Measurements from ENCODE around the gene DENND1B. TPM values are rescaled to one million over a fixed set of nuclear protein-coding genes. Genes with fewer than 3 reads are reported as not detected.

The DENND1B gene
- polyA plus RNA-seq, 1 donor (not counting 4 experiments of a cell fraction or from before 2014, with no cell fraction given), result 7.6 TPM

DNA sequence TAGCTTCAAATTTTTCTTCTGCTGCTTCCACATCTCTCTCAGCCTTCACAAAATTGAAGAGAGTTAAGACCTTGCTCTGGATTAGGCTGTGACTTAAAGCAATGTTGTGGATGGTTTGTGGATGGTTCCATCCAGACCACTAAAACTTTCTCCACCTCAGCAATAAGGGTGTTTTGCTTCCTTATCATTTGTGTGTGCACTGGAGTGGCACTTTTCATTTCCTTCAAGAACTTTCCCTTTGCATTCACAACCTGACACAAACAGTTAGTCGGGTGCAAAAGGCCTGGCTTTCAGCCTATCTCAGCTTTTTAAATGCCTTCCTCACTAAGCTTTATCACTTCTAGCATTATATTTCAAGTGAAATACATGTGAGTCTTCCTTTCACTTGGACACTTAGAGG lies 30.3 kb downstream of the DENND1B start:
- no peak overlapping the region for H3K4me3 ChIP-seq (ENCODE audit: control insufficient read depth in 2 of 3, extremely low read depth in 1 of 3, insufficient read depth in 2 of 3, low read depth in 1 of 3, low read length in 3 of 3)
- no peaks in the 10 kb centered on the region for H3K4me1 ChIP-seq (ENCODE audit: control insufficient read depth, extremely low read depth, insufficient read depth, low read length)
- no peak for DNase-seq (ENCODE audit: low read depth, low spot score)
- no peaks in the 10 kb centered on the region for H3K9me3 ChIP-seq (ENCODE audit: control insufficient read depth, low read depth, low read length)
- H3K79me2 ChIP-seq (ENCODE audit: control insufficient read depth, insufficient read depth, low read length), result peaks cover 7% of the 10 kb centered on the region
- no peaks in the 10 kb centered on the region for H3K36me3 ChIP-seq (ENCODE audit: control insufficient read depth in 2 of 2, extremely low read depth in 1 of 2, insufficient read depth in 2 of 2, low read length in 2 of 2)
- TF ChIP-seq EZH2 (IDR thresholded peaks at IDR 0.05; ENCODE audit: low read length), result no peak
- TF ChIP-seq, protein P1, sequence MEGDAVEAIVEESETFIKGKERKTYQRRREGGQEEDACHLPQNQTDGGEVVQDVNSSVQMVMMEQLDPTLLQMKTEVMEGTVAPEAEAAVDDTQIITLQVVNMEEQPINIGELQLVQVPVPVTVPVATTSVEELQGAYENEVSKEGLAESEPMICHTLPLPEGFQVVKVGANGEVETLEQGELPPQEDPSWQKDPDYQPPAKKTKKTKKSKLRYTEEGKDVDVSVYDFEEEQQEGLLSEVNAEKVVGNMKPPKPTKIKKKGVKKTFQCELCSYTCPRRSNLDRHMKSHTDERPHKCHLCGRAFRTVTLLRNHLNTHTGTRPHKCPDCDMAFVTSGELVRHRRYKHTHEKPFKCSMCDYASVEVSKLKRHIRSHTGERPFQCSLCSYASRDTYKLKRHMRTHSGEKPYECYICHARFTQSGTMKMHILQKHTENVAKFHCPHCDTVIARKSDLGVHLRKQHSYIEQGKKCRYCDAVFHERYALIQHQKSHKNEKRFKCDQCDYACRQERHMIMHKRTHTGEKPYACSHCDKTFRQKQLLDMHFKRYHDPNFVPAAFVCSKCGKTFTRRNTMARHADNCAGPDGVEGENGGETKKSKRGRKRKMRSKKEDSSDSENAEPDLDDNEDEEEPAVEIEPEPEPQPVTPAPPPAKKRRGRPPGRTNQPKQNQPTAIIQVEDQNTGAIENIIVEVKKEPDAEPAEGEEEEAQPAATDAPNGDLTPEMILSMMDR (optimal IDR thresholded peaks at IDR 0.05 in 1 of 3, IDR thresholded peaks at IDR 0.05 in 1 of 3, conservative IDR thresholded peaks at IDR 0.05 in 1 of 3; ENCODE audit: extremely low read depth in 1 of 3, insufficient read depth in 2 of 3, low read length in 3 of 3), result no peak
- no peaks in the 10 kb centered on the region for H4K20me1 ChIP-seq (ENCODE audit: control insufficient read depth, extremely low read depth, insufficient read depth, low read length)
- no peaks in the 10 kb centered on the region for H3K27me3 ChIP-seq (ENCODE audit: control insufficient read depth, extremely low read depth, insufficient read depth, low read length)
- no peak overlapping the region for H3K4me2 ChIP-seq (ENCODE audit: control insufficient read depth, extremely low read depth, insufficient read depth, low read depth, low read length)
- H3K27ac ChIP-seq (ENCODE audit: control insufficient read depth, insufficient read depth, low read length), result no peak overlapping the region
- H3K9me1 ChIP-seq (ENCODE audit: control insufficient read depth, extremely low read depth, insufficient read depth, low read length), result no peaks in the 10 kb centered on the region
- dilution Hi-C loops (cut with MboI; ENCODE audit: extremely low pct_ligation_motif_present, low sequenced_read_pairs), result no loop called here
- FAIRE-seq, result no peak
- H3K9ac ChIP-seq (ENCODE audit: control insufficient read depth, extremely low read depth, insufficient read depth, low read length), result no peak overlapping the region
- H2AFZ ChIP-seq (ENCODE audit: control insufficient read depth, low read length), result no peak overlapping the region

DNA sequence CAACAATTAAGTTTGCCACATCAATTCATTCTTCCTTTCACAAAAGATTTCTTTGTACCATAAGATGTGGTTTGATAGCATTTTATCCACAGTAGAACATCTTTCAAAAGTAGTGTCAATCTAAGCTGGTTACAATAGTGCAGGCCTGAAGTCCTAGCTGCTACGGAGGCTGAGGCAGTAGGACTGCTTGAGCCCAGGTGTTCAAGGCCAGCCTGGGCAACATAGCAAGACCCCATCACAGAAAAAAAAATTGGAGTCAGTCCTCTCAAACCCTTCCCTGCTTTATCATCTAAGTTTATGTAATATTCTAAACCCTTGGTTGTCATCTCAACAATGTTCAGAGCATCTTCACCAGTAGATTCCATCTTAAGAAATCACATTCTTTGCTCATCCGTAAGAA lies 31.7 kb downstream of the DENND1B start:
- Histone ChIP-seq H3K4me3 (ENCODE audit: control insufficient read depth in 2 of 3, extremely low read depth in 1 of 3, insufficient read depth in 2 of 3, low read depth in 1 of 3, low read length in 3 of 3) (no peak overlapping the region), H3K9ac (ENCODE audit: control insufficient read depth, extremely low read depth, insufficient read depth, low read length) (no peak overlapping the region), H3K4me1 (ENCODE audit: control insufficient read depth, extremely low read depth, insufficient read depth, low read length) (no peaks in the 10 kb centered on the region), H3K27ac (ENCODE audit: control insufficient read depth, insufficient read depth, low read length) (no peak overlapping the region), H3K9me3 (ENCODE audit: control insufficient read depth, low read depth, low read length) (no peaks in the 10 kb centered on the region), H2AFZ (ENCODE audit: control insufficient read depth, low read length) (no peak overlapping the region), H3K9me1 (ENCODE audit: control insufficient read depth, extremely low read depth, insufficient read depth, low read length) (no peaks in the 10 kb centered on the region), H3K79me2 (ENCODE audit: control insufficient read depth, insufficient read depth, low read length) (peaks cover 14% of the 10 kb centered on the region), H4K20me1 (ENCODE audit: control insufficient read depth, extremely low read depth, insufficient read depth, low read length) (no peaks in the 10 kb centered on the region), H3K27me3 (ENCODE audit: control insufficient read depth, extremely low read depth, insufficient read depth, low read length) (no peaks in the 10 kb centered on the region), H3K36me3 (ENCODE audit: control insufficient read depth in 2 of 2, extremely low read depth in 1 of 2, insufficient read depth in 2 of 2, low read length in 2 of 2) (no peaks in the 10 kb centered on the region), H3K4me2 (ENCODE audit: control insufficient read depth, extremely low read depth, insufficient read depth, low read depth, low read length) (no peak overlapping the region)
- DNase-seq (ENCODE audit: low read depth, low spot score), result no peak
- dilution Hi-C loops (cut with MboI; ENCODE audit: extremely low pct_ligation_motif_present, low sequenced_read_pairs), result no loop called here
- TF ChIP-seq, protein P1 (optimal IDR thresholded peaks at IDR 0.05 in 1 of 3, IDR thresholded peaks at IDR 0.05 in 1 of 3, conservative IDR thresholded peaks at IDR 0.05 in 1 of 3; ENCODE audit: extremely low read depth in 1 of 3, insufficient read depth in 2 of 3, low read length in 3 of 3), result no peak
- no peak for TF ChIP-seq EZH2 (IDR thresholded peaks at IDR 0.05; ENCODE audit: low read length)
- no peak for FAIRE-seq
